ENCODE results near the gene LRRC71. TPM values are rescaled to one million over a fixed set of nuclear protein-coding genes. Genes with fewer than 3 reads are reported as not detected.

The LRRC71 gene
- total RNA-seq, 1 donor from 2014 or later = not detected

DNA sequence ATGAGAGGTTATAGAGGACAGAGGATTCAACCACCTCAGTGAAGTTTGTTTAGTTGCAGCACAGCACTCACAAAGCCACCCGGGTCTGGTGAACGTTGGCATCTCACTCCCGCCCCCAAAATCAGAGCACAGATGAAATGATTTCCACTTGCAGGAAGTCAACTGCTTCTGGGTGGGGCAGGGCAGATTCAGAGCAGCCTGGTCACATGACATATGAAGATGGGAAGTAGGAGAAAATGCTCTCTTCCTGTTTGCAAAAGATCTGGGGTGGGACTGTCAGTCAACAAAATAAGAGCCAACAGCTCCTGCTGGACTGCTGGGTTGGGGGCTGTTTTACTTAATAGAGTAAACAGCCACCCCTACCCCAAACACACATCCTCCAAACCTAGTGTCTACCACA, 43.2 kb downstream of the LRRC71 start:
- H3K4me3 ChIP-seq = no peak overlapping the region
- H3K4me1 ChIP-seq = no peaks in the 10 kb centered on the region
- TF ChIP-seq POLR2A (IDR thresholded peaks at IDR 0.05) = no peak
- no peak for TF ChIP-seq POLR2AphosphoS5 (IDR thresholded peaks at IDR 0.05; ENCODE audit: insufficient read depth in 1 of 2, low read depth in 1 of 2)
- no peak for TF ChIP-seq CTCF (IDR thresholded peaks at IDR 0.05)
- H3K36me3 ChIP-seq = peaks cover 0 to 47% of the 10 kb centered on the region in 2 donors
- H3K27me3 ChIP-seq = no peaks in the 10 kb centered on the region
- no peak overlapping the region for H3K27ac ChIP-seq
- intact Hi-C loops (cut with DNase I) = no loop called here
- no peaks in the 10 kb centered on the region for H3K9me3 ChIP-seq
- DNase-seq (ENCODE audit: extremely low spot score in 2 of 2) = no peak

- H3K27me3 ChIP-seq = no peaks in the 10 kb centered on the region
- H3K4me3 ChIP-seq = no peak overlapping the region
- H3K36me3 ChIP-seq = peaks cover 0 to 49% of the 10 kb centered on the region in 2 donors
- intact Hi-C loops (cut with DNase I) = no loop called here
- no peak overlapping the region for H3K27ac ChIP-seq
- no peaks in the 10 kb centered on the region for H3K9me3 ChIP-seq
- TF ChIP-seq POLR2AphosphoS5 (IDR thresholded peaks at IDR 0.05; ENCODE audit: insufficient read depth in 1 of 2, low read depth in 1 of 2) (no peak), CTCF (IDR thresholded peaks at IDR 0.05) (no peak), POLR2A (IDR thresholded peaks at IDR 0.05) (no peak)
- DNase-seq (ENCODE audit: extremely low spot score in 2 of 2) = no peak
- H3K4me1 ChIP-seq = no peaks in the 10 kb centered on the region
Measured at GRCh38 chr1:156964441-156964840, 44.0 kb downstream of the LRRC71 start.

DNA sequence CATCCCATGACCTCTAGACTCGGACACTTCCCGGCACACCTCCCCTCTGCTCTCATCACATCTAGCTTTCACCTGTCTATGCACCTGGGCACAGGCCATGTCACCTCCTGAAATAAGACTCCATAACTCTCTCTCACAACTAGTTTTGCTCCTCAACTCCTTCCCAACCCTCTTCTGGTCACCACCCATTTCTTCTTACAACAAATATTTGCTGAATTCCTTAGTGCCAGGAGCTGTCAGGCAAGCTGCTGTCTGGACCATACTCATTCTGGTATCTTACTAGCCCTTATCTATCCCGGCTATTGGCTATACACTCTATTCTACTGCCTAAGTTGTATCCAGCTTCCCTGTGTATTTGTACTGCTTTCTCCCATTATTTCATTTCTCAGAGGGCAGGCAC, 49.1 kb downstream of the LRRC71 start:
- no peaks in the 10 kb centered on the region for H3K27me3 ChIP-seq
- no peaks in the 10 kb centered on the region for H3K4me1 ChIP-seq
- TF ChIP-seq POLR2A (IDR thresholded peaks at IDR 0.05) = no peak
- TF ChIP-seq POLR2AphosphoS5 (IDR thresholded peaks at IDR 0.05; ENCODE audit: insufficient read depth in 1 of 2, low read depth in 1 of 2) = no peak
- no peak for TF ChIP-seq CTCF (IDR thresholded peaks at IDR 0.05)
- H3K9me3 ChIP-seq = no peaks in the 10 kb centered on the region
- no peak for DNase-seq (ENCODE audit: extremely low spot score in 2 of 2)
- intact Hi-C loops (cut with DNase I) = no loop called here
- H3K27ac ChIP-seq = no peak overlapping the region
- peaks cover 0 to 41% of the 10 kb centered on the region in 2 donors for H3K36me3 ChIP-seq
- H3K4me3 ChIP-seq = no peak overlapping the region

DNA sequence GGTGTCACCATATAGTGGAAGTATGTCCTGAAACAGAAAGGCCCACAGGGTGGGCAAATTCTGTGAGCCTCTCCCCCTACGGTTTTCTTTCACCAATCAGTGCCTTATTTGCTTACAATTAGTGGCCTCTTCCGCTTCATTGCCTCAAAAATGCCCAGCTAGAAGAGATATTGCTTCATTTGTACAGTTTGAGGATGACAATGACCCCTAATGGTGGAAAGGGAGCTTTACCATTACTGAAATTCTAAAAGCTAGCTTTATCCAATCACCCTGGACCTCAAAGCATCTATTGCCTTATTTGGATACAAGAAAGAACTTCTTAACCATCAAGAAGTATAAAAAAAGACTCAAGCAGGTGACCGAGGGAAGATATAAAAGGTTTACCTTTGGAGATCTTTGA, 49.6 kb downstream of the LRRC71 start:
- no peak for TF ChIP-seq POLR2AphosphoS5 (IDR thresholded peaks at IDR 0.05; ENCODE audit: insufficient read depth in 1 of 2, low read depth in 1 of 2)
- no peak for TF ChIP-seq CTCF (IDR thresholded peaks at IDR 0.05)
- TF ChIP-seq POLR2A (IDR thresholded peaks at IDR 0.05) = no peak
- DNase-seq (ENCODE audit: extremely low spot score in 2 of 2) = no peak

DNA sequence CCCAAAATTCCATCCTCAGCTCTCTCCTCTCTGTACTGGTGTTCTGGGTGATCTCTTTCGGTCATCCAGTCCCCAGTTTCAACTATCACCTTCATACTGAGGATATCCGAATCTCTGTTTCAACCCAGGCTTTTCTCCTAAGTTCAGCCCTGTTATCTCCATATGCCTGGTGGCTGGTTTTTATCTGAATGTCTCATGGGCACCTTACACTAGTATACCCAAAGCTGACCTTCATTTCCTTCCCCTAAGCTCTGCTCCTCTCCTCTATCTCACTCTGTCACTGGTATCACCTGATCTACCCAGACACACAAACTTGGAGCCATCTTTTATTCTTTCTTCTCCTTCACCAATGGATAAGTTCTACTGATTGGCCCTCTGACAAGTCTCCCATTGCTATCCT, 53.0 kb downstream of the LRRC71 start:
- no peaks in the 10 kb centered on the region for H3K4me1 ChIP-seq
- H3K27me3 ChIP-seq = no peaks in the 10 kb centered on the region
- intact Hi-C loops (cut with DNase I) = no loop called here
- no peak overlapping the region for H3K27ac ChIP-seq
- no peak overlapping the region for H3K4me3 ChIP-seq
- peaks cover 0 to 61% of the 10 kb centered on the region in 2 donors for H3K36me3 ChIP-seq
- no peak for TF ChIP-seq CTCF (IDR thresholded peaks at IDR 0.05)
- no peak for TF ChIP-seq POLR2A (IDR thresholded peaks at IDR 0.05)
- TF ChIP-seq POLR2AphosphoS5 (IDR thresholded peaks at IDR 0.05; ENCODE audit: insufficient read depth in 1 of 2, low read depth in 1 of 2) = no peak
- no peaks in the 10 kb centered on the region for H3K9me3 ChIP-seq
- DNase-seq (ENCODE audit: extremely low spot score in 2 of 2) = no peak

More for the DNA sequence above, 49.6 kb downstream of the LRRC71 start:
- no peak overlapping the region for H3K4me3 ChIP-seq
- no peaks in the 10 kb centered on the region for H3K4me1 ChIP-seq
- H3K9me3 ChIP-seq = no peaks in the 10 kb centered on the region
- no peaks in the 10 kb centered on the region for H3K27me3 ChIP-seq
- peaks cover 0 to 44% of the 10 kb centered on the region in 2 donors for H3K36me3 ChIP-seq
- no peak overlapping the region for H3K27ac ChIP-seq
- intact Hi-C loops (cut with DNase I) = no loop called here
